Measurements from ENCODE around the gene SRCAP.

DNA sequence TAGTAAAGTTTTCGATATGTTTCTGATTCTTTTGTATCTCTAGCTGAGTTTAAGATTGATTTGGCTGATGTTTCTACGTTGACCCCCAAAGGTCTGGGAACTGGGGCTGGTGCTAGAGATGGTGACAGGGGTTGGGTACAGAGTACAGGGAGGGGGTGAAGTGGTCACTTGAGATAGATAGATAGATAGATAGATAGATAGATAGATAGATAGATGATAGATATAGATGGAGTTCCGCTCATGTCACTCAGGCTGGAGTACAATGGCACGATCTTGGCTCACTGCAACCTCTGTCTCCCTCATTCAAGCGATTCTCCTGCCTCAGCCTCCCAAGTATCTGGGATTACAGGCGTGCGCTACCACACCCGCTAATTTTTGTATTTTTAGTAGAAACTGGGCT, 42.6 kb upstream of the SRCAP start:
- no peak for TF ChIP-seq POLR2AphosphoS5 (IDR thresholded peaks at IDR 0.05; ENCODE audit: insufficient read depth in 1 of 2, low read depth in 1 of 2)
- TF ChIP-seq, protein P1, sequence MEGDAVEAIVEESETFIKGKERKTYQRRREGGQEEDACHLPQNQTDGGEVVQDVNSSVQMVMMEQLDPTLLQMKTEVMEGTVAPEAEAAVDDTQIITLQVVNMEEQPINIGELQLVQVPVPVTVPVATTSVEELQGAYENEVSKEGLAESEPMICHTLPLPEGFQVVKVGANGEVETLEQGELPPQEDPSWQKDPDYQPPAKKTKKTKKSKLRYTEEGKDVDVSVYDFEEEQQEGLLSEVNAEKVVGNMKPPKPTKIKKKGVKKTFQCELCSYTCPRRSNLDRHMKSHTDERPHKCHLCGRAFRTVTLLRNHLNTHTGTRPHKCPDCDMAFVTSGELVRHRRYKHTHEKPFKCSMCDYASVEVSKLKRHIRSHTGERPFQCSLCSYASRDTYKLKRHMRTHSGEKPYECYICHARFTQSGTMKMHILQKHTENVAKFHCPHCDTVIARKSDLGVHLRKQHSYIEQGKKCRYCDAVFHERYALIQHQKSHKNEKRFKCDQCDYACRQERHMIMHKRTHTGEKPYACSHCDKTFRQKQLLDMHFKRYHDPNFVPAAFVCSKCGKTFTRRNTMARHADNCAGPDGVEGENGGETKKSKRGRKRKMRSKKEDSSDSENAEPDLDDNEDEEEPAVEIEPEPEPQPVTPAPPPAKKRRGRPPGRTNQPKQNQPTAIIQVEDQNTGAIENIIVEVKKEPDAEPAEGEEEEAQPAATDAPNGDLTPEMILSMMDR (IDR thresholded peaks at IDR 0.05), result no peak
